ENCODE data around the gene FFAR4.

The FFAR4 gene

DNA sequence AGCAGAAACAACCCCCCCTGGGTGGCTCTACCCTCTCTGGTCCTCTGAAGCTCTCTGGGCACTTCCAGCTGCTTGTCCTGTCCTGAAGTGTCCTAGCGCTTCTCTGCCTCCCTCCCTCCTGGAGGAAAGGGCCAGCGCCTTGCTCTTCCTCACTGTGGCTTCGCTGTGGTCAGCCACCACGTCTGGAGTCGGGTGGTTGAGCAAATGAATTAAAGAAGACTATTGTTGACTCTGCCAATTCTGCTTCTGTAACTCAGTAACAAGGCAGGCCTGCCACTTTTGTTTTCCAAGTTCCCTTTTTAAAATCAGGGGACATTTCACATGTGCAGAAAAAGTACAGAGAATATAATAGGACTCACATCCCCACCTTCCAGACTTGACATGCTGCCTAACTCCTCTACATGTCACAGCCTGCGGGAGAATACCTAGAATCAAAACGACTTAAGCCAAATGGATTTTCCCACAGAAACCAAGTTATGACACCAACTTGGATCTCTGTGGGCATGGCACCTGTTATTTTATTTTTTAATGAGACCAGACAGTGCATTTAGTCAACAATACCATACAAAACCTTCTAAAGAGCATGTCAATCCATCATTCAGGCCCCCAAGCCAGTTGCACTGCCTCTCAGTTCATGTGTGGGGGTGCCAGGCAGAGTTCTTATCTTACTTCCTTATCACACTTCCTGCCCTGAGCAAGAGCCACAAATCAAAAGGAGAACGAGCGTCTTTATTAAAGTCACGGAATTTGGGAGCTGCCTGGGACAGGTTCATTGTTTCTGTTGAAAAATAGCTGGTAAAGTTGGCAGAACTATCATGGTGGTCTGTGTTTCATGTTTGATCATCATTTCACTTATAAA is 6.8 kb downstream of the FFAR4 start:
- DNase-seq, result peak; percentile 73 to 83

- DNase-seq, result no peak
These were observed 7.5 kb downstream of the FFAR4 start for GRCh38 chr10:93573924-93574323.

- no peak for DNase-seq
These were observed 10.4 kb downstream of the FFAR4 start for GRCh38 chr10:93576888-93577287.

DNA sequence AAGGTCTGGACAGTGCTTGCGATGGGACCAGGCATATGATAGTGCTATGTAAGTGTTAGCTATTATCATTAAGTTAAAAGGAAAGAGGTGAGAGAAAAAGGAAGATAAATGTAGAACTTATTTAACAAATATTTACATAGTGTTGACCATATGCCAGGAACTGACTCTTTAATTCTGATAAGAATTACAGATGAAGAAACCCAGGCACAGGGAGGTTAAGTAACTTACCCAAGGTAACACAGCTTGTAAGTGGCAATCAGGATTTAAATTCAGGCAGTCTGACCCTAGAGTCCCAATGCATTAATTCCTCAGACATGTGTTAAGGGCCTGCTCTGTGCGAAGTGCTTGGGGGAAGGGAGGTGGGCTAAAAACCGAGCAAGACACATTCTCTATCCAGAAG is 11.1 kb downstream of the FFAR4 start:
- DNase-seq, result no peak

DNA sequence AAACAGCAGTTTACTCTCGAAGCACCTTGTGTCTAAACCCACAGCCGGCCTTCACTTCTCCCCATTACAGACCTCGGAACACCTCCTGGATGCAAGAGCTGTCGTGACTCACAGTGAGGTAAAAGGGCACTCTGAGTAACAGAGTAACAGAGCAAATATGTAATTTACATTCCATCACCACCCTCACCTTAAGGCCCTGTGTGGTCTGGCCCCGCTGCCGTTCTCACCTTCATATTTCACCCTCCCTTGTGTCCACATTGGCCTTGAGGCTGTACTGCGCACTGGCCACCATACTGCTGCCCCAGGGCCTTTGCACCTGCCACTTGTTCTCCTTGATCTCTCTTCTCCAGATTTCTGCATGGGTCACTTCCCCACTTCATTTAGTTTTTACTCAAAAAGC is 12.6 kb downstream of the FFAR4 start:
- no peak for DNase-seq

DNA sequence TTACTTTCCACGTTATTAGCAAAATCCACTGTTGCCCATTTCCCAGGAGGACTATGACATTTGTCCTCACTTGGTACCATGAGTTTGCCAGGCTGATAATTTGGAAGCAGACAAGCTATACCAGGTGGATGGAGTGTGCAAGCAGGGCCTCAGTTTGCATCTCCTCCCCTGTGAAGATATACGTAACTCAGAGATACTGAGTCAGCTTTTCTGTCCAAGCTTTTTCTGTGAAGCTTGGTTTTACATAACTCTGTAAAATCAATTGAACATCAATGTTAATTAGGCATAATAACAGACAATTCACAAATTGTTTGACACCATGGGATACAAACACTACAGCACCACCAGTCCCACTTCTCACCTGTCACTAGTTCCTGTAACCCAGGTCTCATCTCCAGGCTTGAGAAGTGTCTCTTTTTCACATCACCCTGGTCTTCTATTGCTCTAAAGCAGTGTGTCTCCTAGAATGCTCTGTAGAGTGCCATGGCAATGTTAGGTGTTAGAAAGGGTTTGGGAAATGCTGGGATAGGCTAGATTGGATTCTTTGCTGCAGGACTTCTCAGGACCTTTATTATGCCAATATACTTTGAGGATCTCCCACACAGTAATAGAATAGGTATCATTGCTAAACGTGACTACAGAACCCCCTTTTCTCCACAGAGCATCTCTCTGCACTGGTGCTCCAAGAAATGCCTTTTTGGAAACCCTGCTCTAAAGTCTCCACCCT is 13.7 kb downstream of the FFAR4 start:
- DNase-seq, result no peak

GRCh38 chr10:93580828-93581227 is 14.4 kb downstream of the FFAR4 start:
- no peak for DNase-seq

- DNase-seq, result no peak
These were observed 18.0 kb downstream of the FFAR4 start for GRCh38 chr10:93584445-93584844.

- DNase-seq, result no peak
These were observed 23.4 kb downstream of the FFAR4 start for GRCh38 chr10:93589648-93590562.

DNA sequence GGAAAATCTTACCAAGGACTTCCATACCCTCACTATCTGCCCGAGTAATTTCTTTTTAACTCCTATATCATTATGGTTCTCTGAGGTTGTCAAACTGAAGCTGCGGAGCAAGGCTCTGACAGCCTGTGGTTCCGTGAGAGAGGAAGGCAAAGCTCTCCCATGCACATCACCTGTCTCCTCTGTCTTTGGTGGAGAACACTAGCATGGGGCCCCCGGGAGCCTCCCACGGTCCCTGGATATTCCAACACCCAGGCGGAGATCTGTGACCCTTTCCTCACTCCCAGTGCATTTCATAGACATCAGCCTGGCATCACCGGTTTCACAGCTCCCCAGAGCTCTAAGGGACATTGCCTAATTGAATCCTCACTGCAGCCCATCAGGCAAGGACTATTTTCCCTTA is 24.2 kb downstream of the FFAR4 start:
- no peak for DNase-seq

DNA sequence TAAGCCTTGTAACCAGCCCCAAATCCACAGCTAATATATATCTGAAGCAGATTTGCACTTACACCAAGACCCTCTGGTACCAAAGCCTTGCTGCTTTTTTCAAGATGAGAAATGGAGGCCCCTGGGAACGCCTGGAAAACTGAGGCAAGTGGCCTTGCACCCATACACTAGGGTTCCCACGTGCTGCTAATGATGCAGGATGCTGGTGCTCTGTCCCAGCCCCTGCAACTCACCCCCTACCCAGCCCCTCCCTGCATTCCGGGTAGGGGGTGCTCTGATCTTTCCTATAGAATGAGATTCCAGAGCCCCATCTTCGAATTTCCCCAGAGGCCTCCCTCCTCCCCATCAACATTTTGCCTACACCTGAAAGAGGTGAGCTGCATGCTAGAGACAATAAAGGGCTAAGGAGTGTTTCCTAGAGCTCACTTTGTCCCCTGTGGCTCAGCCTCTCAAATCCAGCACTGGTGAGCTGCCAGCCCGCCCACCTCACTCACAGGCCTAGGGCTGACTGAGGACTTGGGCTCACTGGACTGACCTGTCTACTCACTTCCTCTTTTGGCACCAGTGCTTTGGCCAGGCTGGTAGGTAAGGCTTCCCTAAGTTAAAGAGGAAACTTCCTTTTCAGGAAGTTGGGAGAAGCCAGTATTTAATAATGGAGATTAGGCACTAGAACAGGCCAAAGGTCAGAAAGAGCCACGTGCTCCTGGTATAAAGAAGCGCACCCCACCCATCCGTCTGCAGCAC is 24.8 kb downstream of the FFAR4 start:
- no peak for DNase-seq

- DNase-seq, result no peak
These were observed 26.8 kb downstream of the FFAR4 start for GRCh38 chr10:93593254-93593653.

- no peak for DNase-seq
These were observed 27.3 kb downstream of the FFAR4 start for GRCh38 chr10:93593749-93594148.

GRCh38 chr10:93594518-93594917 is 28.1 kb downstream of the FFAR4 start:
- DNase-seq, result no peak

DNA sequence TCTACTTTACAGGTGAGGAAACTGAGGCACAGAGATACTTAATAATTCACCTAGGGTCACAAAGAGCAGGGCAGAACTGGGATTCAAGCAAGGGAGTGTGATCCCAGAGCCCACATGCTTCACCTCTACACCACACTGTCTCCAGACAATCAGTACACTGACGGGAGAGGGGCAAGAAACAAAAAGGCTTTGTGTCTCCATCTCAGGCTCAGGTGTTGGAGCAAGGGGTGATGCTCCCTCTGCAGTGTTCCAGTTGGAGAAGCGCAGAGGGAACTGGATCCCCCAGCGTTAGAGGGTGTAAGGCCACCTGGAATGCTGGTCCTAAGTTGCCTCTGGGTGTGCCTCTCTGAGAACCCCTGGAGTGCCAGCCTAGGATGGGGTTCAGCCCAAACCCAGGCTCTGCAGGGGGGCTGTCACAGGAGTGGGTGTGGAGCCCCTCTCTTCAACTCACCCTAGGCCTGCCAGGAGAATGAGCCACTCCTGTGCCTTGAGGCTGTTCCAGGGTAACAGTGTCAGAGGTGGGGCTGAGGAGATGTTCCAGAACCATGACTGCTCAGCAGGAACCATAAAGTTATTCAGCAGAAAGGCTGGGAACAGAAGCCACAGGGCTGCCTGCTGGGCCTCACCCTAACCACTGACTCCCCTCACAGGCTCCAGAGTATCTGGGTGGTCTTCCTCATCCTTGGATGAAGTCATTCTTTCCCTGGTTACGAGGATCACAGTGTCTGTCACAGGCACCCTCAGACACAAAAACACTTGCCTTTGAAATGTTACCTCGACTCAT is 29.1 kb downstream of the FFAR4 start:
- DNase-seq, result no peak

DNA sequence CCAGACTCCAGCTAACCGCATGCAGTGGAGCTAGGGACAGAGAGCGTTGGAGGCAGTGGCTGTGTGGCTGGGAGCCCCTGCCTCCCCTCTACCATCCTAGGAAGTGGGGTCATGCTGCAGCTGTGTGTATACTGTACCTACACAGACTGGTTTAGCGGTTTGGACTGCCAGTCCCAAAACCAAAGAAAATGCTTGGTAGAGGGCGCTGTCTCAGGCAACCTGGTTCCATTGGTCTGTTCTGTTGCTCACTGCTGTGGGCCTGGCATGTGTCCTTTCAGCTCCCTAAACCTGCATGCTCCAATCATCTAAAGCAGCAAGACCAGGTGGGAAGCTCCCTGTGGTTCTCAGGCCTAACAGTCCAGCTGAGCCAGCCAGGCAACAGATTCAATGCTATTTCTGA is 30.1 kb downstream of the FFAR4 start:
- no peak for DNase-seq

DNA sequence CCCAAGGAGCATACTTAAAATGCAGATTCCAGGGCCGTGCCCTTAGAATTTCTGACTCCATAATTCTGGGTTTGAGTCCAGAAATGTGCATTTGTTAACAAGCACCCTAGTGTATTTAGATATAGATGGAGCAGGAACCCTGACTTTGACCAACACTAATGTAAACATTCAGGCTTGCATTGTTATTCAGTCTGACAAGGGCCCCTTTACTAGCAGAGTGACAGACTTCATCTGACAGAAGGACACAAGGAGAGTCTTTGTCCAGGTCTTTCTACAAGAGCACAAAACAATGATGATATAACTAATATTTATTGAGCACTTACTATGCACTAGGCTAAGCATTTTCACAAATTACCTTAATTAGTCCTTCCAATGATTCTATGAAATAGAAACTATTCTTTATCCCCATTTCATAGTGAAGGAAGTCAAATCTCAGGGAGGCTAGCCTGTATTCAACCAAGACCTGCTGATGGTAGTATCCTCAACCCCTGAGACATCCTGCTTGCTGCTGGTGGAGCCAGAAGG is 30.7 kb downstream of the FFAR4 start:
- no peak for DNase-seq

- no peak for DNase-seq
These were observed 31.7 kb downstream of the FFAR4 start for GRCh38 chr10:93598157-93598556.

DNA sequence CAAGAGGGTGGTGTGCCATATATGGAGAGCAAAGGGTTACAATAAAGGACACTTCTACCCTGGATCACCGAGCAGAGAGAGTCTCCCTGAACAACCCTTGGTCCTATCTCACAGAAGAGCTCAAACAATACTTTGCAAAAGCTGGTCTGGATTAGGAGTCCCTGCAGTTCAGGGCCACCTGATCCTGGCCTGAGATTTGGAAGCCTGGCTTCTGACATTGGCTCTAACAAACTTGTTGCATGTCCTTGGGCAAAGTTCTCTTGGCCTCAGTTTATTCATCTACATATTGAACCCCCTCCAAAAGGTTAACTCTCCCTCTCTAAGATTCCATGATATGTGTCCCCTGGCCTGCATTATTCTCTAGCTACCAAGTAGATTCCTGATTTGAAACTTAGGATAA is 32.9 kb downstream of the FFAR4 start:
- DNase-seq, result no peak

DNA sequence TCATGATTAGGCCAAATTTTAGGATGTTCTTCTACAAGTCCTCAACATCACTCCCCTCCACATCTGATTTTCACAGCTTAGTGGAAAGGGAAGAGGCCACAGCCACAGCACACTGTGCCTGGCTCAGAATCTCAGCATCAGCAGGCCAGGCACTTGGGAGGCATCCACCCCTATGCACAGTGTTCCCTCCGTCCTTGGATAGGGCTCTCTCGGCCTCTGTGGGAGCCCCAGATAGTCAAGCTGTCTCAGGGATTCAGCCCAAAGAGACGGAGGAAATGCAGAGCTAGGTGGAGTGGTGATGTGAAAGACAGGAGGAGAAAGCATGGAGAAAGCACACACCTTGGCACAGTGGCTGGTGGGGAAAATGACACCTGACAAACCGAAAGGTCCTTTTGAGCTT is 33.3 kb downstream of the FFAR4 start:
- no peak for DNase-seq

DNA sequence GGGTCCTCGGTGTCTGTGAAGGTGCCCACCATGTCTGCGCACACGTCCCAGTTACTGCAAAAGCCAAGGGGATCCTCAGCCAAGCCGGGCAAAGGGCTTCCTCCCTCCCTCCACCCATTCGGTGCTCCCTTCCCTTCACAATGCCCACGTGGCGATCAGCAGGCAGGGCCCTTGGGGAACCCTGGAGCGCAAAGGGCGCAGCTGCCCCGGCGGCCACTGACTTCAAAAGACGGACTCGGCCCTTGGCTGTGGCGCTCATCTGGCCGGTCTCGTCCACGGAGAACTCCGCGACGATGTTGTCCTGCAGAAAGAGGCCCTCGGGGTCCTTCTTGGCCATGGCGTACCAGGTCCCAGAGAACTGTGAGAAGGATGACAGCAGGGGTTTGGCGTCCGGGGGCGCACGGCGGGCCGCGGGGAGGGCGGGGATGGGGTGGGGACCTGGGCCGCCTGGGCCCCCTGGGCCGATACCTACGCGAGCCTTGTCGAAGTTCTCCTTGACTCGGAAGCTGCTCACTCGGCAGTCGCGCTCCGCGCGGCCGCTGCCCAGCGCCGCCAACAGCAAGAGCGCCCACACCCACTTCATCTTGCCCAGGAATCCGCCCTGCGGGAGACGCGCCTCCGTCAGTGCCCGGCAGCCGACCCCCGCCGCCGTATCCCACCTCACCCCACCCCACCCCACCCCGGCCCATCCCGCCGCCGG is 34.1 kb downstream of the FFAR4 start:
- no peak for DNase-seq
